Peyer's patch (tissue), 4 donors: ENCODE results near the gene VAMP1.

Source experiments
- CTCF ChIP-seq, 6 experiments: fragments of 450-650 bp in 4 of 6; fragments of 200-600 bp in 2 of 6; sonication (generic) in 1 of 6; IDR thresholded peaks; one replicate each; pipeline ENCODE4 v1.5.1; 2017 to 2019; ENCODE audit warnings: antibody characterized with exemption in 6 of 6, mild to moderate bottlenecking in 3 of 6, moderate library complexity in 1 of 6
- POLR2A ChIP-seq, 2 donors: fragments of 450-650 bp; IDR thresholded peaks; one replicate each; pipeline ENCODE4 v1.5.1; 2017; ENCODE audit warnings: antibody characterized with exemption in 2 of 2, mild to moderate bottlenecking in 2 of 2, moderate library complexity in 2 of 2

- TF ChIP-seq CTCF (IDR thresholded peaks at IDR 0.05) (no peak), POLR2A (IDR thresholded peaks at IDR 0.05) (no peak)
Observed at GRCh38 chr12:6432991-6433390, 37.5 kb downstream of the VAMP1 start.
